ENCODE measurements around the gene MBTD1.
"Not testable (repeated sequence)": the region's sequence is repeated elsewhere in the genome, so short reads cannot be mapped to it uniquely, and the experiment has no call there.

Gene MBTD1

DNA sequence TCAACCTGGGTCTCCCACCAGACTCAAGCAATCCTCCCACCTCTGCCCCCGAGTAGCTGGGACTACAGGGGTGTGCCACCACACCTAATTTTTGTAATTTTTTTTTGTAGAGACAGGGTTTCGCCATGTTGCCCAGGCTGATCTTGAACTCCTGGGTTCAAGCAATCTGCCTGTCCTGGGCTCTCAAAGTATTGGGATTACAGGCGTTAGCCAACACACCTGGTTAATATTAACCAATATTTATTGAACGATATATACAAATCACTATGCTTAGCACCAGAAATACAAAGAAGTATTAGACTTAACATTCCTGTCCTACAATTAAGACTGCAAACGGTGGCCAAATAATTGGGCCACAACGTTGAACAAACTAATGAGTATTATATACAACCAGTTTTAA is 4.2 kb downstream of the MBTD1 start:
- DNase-seq (ENCODE audit: low read depth), result no peak

DNA sequence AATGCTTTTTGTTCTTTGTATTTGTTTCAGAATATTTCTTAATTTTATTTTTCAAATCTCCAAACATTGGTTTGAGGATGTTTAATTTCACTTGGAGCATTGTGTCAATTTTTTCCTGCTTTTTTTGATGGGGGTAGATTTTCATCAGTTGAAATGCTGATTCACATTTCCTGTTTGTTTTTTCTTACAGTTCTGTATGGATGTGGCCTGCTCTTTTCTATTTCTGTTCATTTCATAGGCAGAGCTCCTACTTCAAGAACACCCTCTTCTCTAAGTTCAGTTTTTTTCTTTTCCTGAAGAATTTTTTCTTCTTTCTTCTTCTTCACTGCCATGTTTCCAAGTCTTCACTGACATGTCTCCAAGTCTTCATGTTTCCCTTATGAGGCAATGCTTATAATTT is 8.8 kb downstream of the MBTD1 start:
- DNase-seq (ENCODE audit: low read depth), result no peak

DNA sequence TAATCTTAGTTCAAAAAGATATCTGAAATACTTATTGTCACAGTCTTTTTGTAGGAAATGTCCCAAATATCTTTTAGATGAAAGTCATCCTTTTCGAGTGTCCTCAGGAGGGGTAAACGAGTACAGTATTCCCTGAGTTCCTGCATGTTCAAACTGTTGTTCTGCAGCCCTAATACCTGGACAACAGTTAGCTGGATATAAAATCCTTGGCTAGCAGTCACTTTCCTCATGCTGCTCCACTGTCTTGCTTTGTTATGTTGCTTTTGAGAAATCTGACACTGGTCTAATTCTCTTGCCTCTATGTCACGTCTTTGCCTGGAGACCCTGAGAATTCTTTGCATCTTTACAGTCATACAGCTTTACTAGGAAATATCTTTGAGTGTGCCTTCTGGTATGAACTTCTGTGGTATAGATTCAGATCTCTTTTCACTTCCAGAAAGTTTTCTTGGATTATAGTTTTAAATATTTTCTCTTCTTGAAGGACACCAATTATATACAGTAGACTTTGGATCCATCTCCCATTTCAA is 9.5 kb downstream of the MBTD1 start:
- no peak for DNase-seq (ENCODE audit: low read depth)

DNA sequence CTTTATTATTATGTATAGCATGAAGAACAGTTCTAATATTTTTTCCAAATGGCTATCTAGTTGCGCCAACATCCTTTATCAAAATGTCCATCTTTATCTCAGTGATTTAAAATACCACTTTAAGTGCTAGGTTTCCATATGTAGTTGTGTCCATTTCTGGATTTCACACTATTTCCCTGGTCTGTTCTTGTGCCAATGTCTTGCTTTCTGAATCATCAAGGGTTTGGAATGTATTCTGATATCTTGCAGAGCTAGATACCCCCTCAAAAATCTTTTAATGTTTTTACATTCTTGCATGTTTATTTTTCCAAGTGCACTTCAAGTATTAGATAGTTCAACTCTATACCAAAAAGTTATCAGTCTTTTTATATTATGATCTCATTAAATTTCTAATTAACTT is 14.3 kb downstream of the MBTD1 start:
- no peak for DNase-seq (ENCODE audit: low read depth)

DNA sequence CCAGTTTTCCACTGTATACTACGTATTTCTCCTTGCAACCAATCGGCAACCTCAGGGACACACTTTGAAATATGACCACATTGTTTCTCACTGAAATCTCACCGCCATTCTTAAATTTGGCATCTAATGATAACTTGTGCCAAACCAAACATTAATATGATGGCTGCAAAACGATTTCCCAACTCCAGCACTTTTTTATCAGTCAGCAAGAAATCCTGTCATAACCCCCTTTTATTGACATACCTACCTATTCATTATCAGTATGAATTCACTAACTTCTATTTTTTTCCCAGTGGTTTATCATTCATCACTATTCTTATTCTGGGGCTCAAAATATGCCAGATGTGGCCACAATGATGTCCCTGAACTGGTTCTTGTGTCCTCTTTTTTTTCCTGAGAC is 15.8 kb downstream of the MBTD1 start:
- no peak for DNase-seq (ENCODE audit: low read depth)

DNA sequence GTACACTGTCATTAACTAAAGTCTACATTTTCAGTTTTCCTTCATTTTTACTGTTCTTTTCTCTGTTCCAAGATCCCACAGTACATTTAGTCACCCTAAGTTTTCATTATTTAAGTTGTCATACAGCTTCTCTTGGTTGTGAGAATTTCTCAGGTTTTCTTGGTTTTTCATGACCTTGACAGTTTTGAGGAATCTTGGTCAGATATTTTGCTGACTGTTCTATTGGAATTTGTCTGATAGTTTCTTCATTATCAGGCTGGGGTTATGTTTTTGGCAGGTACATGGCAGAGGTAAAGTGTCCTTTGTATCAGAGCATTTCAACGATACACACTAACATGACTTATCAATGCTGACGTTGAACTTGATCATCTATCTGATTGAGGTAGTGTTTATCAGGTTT is 19.6 kb downstream of the MBTD1 start:
- DNase-seq (ENCODE audit: low read depth), result no peak

DNA sequence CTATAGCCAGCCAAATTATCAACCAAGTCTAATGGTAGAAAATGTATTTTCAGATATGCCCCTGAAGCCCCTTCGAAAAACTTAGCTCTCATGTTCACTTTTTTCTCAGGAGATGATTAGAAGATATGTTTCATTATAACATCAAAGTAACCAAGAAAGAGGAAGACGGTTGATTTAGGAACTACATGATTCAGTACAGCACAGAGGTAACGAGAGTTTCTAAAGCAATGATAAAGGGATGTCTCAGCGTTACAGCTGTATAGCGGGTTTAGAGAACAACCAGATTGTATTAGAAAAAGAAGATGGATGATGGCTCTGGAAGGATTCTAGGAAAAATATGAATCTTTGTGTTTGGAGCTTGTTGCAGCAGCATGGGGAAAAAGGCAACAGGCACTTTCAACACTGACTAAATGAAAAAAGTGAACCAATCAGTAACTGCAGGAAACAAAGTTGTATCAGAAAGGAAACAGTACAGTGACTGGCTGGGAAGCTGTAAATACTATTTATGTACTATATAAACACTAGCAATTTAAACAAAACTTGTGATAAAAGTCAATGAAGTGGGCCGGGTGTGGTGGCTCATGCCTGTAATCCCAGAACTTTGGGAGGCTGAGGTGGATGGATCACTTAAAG is 21.5 kb downstream of the MBTD1 start:
- no peak for DNase-seq (ENCODE audit: low read depth)

DNA sequence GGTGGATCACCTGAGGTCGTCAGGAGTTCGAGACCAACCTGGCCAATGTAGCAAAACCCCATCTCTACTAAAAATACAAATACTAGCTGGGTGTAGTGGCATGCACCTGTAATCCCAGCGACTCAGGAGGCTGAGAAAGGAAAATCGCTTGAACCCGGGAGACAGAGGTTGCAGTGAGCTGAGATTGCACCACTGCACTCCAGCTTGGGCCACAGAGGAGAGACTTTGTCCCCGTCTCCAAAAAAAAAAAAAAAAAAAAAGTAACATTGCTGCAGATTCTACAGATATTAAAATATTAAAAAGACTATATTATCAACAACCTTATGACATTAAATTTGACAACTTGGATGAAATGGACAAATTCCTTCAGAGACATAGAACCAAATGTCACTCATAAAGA is 25.7 kb downstream of the MBTD1 start:
- no peak for DNase-seq (ENCODE audit: low read depth)

DNA sequence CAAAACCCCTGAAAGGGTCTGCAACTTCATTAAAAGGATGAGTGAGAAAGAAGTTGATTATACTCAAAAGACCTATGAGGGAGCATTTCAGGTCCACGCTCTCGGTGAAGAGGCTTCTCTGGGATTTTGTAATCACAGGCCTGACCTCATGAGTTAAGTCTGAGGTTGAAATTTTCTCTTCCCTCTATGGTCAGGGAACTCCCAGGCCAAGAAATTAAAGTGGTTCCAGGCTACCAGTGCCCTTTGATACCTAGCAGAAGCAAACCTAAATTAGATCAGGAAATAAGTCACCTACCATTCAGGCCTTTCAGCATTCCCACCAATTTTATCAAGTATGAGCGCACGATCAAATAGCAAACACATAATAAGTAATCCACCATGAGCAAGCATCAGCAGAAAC is 27.9 kb downstream of the MBTD1 start:
- no peak for DNase-seq (ENCODE audit: low read depth)

DNA sequence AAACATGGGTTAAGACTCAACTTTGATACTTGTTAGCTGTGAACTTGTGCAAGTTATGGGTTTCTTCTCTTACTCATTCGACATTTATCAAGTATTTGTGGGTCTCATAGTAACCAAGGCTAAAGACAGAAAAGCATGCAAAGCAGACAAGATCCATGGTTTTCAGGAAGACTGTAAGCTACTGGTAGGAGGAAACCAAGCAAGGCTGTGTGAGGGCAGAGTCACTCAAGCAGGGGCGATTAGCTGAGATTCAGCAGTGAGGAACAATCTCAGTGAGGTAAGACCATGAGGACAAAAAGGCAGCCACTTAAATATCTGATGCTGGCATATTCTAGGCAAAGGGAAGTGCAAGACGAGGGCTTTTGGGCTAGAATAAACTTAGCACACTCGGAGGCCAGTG is 29.5 kb downstream of the MBTD1 start:
- no peak for DNase-seq (ENCODE audit: low read depth)

DNA sequence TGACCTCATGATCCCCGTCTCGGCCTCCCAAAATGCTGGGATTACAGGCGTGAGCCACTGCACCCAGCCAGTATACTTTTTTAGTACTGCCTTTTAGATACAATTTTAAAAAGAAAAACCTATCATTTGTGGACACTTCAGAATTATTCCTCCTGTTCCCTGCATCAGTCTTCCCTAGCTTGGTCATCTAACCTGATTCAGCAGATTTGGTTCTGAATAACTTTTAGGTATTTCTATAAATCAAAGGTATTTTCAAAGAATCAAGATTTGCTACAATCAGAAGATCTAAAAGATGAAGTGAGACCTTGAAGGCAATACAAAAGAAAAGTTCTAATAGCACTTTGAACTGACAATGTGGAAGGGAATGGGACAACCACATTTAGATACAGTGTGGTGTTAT is 30.0 kb downstream of the MBTD1 start:
- no peak for DNase-seq (ENCODE audit: low read depth)

DNA sequence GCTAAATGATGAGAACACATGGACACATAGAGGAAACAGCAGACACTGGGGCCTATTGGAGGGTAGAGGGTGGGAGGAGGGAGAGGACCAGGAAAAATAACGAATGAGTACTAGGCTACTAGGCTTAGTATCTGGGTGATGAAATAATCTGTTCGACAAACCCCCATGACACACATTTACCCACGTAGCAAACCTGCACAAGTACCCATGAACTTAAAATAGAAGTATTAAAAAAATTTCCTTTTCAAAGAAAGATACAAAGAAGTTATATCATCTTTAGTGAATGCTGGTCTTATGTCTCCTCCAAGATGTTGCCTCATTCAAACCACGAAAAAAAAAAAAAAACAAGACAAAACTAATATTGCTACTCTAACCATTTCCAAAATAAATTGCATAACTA is 31.7 kb downstream of the MBTD1 start:
- no peak for DNase-seq (ENCODE audit: low read depth)

DNA sequence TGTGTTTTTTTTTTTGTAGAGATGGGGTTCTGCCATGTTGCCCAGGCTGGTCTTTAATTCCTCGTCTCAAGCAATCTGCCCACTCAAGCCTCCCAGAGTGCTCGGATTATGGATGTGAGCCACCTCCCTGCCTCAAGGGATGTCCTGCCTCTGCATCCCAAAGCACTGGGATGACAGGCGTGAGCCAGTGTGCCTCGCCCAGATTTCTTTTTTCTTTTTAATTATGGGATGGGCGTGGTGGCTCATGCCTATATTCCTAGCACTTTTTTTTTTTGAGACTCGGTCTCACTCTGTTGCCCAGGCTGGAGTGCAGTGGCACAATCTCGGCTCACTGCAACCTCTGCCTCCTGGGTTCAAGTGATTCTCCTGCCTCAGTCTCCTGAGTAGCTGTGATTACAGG is 34.3 kb downstream of the MBTD1 start:
- not testable (repeated sequence) for DNase-seq (ENCODE audit: low read depth)

DNA sequence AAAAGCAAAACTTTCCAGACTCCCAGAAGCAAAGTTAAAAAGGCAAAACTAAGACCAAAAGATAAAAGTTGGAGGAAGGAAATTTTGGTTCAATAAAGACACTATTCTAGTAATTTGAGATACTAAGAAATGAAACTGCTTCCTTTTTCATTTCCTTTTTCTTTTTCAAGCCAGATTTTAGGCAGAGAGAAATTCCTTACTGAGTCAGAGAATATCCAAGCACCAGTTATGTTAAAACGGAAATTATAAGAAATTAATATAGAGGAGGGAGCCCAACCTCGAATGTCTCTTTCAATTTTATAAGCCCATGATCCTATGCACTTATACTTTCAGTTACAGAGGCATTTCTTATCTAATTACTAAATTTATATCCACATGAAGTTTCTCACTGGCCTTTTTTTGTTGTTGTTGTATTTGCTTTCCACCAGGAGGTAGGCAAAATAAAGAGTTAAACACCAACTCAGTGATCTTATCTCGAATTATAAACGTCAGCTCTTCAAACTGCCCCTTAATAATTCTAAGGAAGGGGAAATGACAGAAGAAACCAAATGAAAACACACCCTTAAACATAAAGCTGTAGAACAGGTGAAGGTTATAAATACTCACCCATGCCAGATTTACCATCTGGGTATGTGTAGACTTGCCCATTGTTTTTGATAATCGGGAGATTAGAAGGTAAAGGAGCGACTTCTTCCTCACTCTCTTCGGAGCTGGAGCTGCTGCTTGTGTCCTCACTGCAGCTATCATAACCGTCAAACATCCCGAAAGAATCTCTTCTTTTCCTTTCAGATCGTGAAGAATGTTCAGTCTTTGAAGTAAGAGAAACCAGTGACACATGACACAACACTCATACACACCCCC is 35.2 kb downstream of the MBTD1 start:
- DNase-seq (ENCODE audit: low read depth), result no peak

DNA sequence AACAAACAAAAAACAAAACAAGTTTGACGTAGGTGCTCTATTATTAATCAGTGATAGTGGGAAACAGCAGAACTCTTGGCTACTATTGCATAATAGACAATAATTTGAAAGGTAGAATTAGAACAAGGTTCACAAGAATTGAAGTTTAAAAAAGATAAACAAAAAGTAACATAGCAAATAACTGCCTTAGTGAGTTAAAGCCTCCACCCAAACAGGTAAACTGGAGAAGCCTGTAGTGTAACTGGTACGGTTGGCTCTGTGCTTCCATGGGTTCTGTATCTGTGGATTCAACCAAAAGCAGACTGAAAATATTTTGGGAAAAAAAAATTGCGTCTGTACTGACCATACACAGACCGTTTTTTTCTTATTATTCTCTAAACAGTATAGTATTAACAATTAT is 38.5 kb downstream of the MBTD1 start:
- no peak for DNase-seq (ENCODE audit: low read depth)

DNA sequence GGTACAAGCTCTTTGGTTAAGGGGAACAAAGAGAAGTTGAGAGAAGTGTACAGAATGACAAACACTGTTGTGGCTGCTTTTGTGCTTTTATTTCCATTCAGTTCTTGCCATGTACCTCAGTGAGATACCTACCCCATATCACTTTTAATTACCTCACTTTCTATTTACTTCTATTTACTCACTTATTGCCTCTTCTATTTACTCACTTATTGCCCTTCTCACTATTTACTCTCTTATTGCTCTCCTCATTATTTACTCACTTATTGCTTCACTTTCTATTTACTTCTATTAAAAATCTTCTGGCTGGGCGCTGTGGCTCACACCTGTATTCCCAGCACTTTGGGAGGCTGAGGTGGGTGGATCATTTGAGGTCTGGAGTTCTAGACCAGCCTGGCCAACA is 41.9 kb downstream of the MBTD1 start:
- no peak for DNase-seq (ENCODE audit: low read depth)

DNA sequence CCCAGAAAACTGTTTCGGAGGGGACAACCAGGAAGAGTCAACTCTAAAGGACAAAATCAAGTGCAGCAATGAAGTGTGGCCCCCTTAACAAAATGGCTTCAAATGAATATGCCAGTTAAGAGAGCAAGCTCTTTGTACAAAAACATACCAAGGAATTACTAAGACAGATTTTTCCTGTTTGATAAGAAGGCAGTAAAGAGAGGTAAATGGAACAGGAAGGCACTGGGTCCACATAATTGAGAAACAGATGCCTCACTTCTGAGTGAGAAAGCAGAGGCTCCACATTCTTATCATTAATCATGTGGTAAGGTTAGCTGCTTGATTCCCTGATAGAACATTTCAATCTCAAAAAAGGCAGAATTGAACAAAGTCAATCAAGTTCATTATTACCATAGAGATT is 44.9 kb downstream of the MBTD1 start:
- no peak for DNase-seq (ENCODE audit: low read depth)

DNA sequence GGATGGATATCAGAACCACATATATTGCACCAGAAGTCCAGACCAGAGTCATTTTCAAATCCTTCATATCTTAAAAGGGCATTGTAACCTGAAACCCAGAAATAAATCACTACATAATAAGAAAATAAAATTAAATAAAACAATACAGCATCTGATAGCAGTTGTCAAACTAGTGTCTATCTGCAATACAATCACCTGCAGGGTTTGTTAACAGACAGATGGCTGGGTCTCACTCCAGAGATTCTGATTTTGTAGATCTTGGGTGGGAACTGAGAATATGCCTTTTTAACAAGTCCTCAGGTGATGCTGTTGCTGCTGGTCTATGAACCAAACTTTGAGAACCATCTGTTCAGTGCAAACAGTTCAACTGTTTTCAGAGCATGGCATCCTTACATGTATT is 56.0 kb downstream of the MBTD1 start:
- no peak for DNase-seq (ENCODE audit: low read depth)

DNA sequence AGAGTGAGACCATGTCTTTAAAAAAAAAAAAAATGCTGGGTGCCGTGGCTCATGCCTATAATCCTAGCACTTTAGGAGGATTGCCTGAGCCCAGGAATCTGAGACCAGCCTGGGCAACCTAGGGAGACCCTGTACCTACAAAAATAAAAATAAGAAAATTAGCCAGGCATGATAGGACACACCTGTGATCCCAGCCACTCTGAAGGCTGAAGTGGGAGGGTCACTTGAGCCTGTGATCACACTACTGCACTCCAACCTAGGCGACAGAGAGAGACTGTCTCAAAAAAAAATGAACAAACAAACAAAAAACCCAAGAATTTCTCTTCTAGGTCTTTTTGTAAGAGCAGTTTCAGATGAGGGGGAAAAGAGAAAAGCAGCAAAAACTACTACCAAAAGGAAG is 59.0 kb downstream of the MBTD1 start:
- DNase-seq (ENCODE audit: low read depth), result no peak

DNA sequence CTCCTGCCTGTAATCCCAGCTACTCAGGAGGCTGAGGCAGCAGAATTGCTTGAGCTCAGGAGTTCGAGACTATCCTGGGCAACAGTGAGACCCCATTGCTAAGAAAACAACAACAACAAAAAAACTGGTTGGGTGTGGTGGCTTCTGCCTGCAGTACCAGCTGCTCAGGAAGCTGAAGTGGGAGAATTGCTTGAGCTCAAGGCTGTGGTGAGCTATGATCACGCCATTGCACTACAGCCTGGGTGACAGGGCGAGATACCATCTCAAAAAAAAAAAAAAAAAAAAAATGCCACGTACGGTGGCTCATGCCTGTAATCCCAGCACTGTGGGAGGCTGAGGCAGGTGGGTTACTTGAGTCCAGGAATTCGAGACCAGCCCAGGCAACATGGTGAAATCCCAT is 59.6 kb downstream of the MBTD1 start:
- no peak for DNase-seq (ENCODE audit: low read depth)

DNA sequence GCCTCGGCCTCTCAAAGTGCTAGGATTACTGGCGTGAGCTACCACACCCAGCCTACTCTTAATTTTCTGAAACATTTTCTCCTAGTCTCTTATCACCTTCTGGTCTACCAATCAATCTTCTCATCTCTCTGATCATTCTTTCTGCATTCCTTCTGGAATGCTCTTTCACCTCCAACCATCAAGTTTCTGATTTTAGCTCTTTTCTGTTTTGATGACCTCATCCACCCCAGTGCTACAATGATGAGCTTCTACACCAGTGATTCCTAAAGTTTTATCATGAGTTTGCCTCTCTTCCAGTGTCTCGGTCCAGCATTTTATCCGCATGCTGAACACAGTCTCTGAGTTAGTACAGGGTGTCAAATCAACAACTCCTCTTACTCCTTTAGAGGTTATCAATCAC is 62.1 kb downstream of the MBTD1 start:
- no peak for DNase-seq (ENCODE audit: low read depth)

DNA sequence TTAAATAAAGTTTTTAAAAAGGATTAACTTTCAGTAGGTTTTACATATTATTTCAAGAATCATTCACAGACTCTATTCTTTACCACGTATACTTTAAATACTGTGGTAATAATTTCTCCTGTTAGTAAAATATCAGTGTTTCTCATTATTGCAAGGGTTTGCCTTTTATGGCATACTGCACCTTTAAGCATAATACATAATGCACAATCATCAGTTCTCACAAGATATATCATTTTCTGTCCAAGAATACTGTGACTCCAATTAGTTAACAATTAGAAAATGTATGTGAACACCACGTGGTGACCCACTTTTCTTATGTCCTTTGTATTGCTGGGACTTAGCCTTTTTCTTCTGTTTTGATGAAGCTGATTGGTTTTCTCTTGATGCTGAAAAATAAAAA is 68.0 kb downstream of the MBTD1 start:
- DNase-seq (ENCODE audit: low read depth), result no peak

DNA sequence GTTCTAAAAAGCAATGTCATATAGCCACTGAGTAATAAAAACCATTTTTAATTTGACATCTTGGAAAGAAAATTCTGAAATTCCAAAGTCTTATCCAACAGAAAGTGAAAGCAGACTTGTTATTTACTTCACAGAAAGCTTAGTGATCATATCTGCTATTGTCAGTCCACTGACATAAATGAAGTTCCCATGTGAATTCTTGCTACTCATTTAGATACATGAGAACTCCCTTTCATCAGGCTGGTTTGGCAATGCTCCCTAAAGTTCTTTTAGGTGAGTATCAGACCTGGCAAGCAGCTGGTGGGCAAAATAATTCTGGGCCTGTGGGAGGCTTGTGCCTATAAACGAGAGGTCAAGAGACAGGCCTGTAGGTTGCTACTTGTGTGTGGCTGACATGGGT is 70.2 kb downstream of the MBTD1 start:
- no peak for DNase-seq (ENCODE audit: low read depth)

DNA sequence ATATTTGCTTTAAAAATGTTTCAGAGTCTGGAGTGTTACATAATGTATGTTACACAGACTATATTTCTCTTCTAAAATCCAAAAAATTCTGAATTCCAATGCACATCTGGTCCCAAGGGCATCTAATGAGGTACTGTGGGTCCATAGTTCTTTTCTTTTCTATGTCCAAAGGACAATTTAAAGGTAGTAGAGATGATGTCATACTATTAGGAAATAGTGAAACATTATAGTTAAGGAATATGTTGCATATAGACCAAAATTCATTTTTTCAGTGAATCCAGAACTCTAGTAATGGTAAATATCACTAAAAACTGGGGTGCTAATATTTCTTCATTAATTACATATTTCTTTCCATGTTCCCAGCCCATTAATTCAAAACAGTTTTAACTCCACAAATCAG is 70.7 kb downstream of the MBTD1 start:
- DNase-seq (ENCODE audit: low read depth), result no peak

Measured in activated T-helper 9 cell treated with anti-CD3 and anti-CD28 coated beads, Interleukin-2, amount 50 U/mL, for 16 hours (primary cell).